A549 (cell line): ENCODE data around the gene PALLD. TPM values are rescaled to one million over a fixed set of nuclear protein-coding genes. Genes with fewer than 3 reads are reported as not detected.

Experiments used
- ATAC-seq, 2 experiments: fragments of 200-7000 bp in 1 of 2; fragments of >200 bp in 1 of 2; cut with Nextera tagmentation in 1 of 2; cut with Tn5 transposase in 1 of 2; 3 replicates each; pipeline versions ENCODE4 v1.8.0 to v1.9.1; 2018 to 2020; ENCODE audit warnings: mild to moderate bottlenecking in 1 of 2, moderate library complexity in 1 of 2
- CTCF ChIA-PET: fragments of 300-600 bp; sonication (Branson Sonifier 250); formaldehyde crosslinking; extraction: SDS; loops from one replicate; lab custom pipeline; 2021; ENCODE audit warnings: antibody characterized with exemption, inconsistent platforms; lab: Yijun Ruan, JAX
- POLR2A ChIA-PET: fragments of 350-600 bp; formaldehyde crosslinking; extraction: SDS; loops from one replicate; lab custom pipeline; 2021; ENCODE audit warnings: antibody characterized with exemption, inconsistent platforms; lab: Yijun Ruan, JAX
- DNase-seq, 2 experiments: peaks; one replicate each; pipeline versions ENCODE4 v3.0.0 to v3.0.0-alpha.2; 2011 to 2016; ENCODE audit warnings: low read depth in 1 of 2, low spot score in 1 of 2
- FAIRE-seq: peaks from 2 replicates; lab custom pipeline; 2011; peaks lifted over from hg19 to GRCh38; lab: Jason Lieb, UNC
- H3K27ac ChIP-seq, 2 experiments: fragments of >200 bp; sonication (Bioruptor Twin); formaldehyde crosslinking; 3 replicates each; pipeline ENCODE4 v1.5.1; 2016 to 2017
- H3K4me1 ChIP-seq: fragments of >200 bp; sonication (Bioruptor Twin); formaldehyde crosslinking; 3 replicates; pipeline ENCODE4 v1.6.1; 2016
- H3K4me2 ChIP-seq: fragments of >200 bp; sonication (Bioruptor Twin); formaldehyde crosslinking; 3 replicates; pipeline ENCODE4 v1.6.1; 2016
- H3K4me3 ChIP-seq: fragments of >200 bp; sonication (Bioruptor Twin); formaldehyde crosslinking; 3 replicates; pipeline ENCODE4 v1.5.1; 2016
- H3K9me3 ChIP-seq: fragments of >200 bp; sonication (Bioruptor Twin); formaldehyde crosslinking; 3 replicates; pipeline ENCODE4 v1.6.1; 2016
- CEBPB ChIP-seq, 2 experiments: fragments of >200 bp in 1 of 2; sonication (Bioruptor Twin) in 1 of 2; formaldehyde crosslinking in 1 of 2; IDR thresholded peaks; 2 replicates each; pipeline ENCODE4 v1.6.1; 2012 to 2016
- CHD4 ChIP-seq: fragments of 200-600 bp; sonication (generic); IDR thresholded peaks from 2 replicates; pipeline ENCODE4 v1.6.1; 2016; ENCODE audit warnings: antibody characterized with exemption, mild to moderate bottlenecking, borderline replicate concordance
- E2F6 ChIP-seq: IDR thresholded peaks from 2 replicates; pipeline ENCODE4 v1.6.1; 2012; ENCODE audit warnings: low read depth, borderline replicate concordance
- EHF ChIP-seq: fragments of 250-450 bp; sonication (Bioruptor Pico); IDR thresholded peaks from 2 replicates; pipeline ENCODE4 v1.5.0; 2020; ENCODE audit warnings: mild to moderate bottlenecking
- FOSL2 ChIP-seq, 2 experiments: fragments of 450-650 bp in 1 of 2; fragments of >200 bp in 1 of 2; sonication (Bioruptor Twin) in 1 of 2; formaldehyde crosslinking; IDR thresholded peaks; 2 replicates each; pipeline versions ENCODE4 v1.5.0 to v1.6.1; 2016 to 2020; ENCODE audit warnings: mild to moderate bottlenecking in 1 of 2, moderate library complexity in 1 of 2
- HOXB13 ChIP-seq: fragments of 250-450 bp; sonication (Bioruptor Pico); IDR thresholded peaks from 2 replicates; pipeline ENCODE4 v1.5.0; 2020; ENCODE audit warnings: low read depth, mild to moderate bottlenecking, moderate library complexity
- JUN ChIP-seq, 2 experiments: fragments of >200 bp; sonication (Bioruptor Twin); formaldehyde crosslinking; IDR thresholded peaks; 2 replicates in 1 of 2; 3 replicates in 1 of 2; pipeline ENCODE4 v1.6.1; 2016 to 2017
- JUNB ChIP-seq: fragments of >200 bp; sonication (Bioruptor Twin); formaldehyde crosslinking; IDR thresholded peaks from 2 replicates; pipeline ENCODE4 v1.6.1; 2016
- KDM1A ChIP-seq: fragments of 200-600 bp; sonication (generic); IDR thresholded peaks from 2 replicates; pipeline ENCODE4 v1.6.1; 2016; ENCODE audit warnings: low read depth, mild to moderate bottlenecking
- MAFK ChIP-seq: fragments of 450-650 bp; IDR thresholded peaks from 2 replicates; pipeline ENCODE4 v1.6.1; 2014; ENCODE audit not compliant: partially characterized antibody
- NPAS2 ChIP-seq: fragments of 250-450 bp; sonication (Bioruptor Pico); IDR thresholded peaks from 2 replicates; pipeline ENCODE4 v1.8.0; 2022; ENCODE audit warnings: mild to moderate bottlenecking, moderate library complexity, borderline replicate concordance
- NR3C1 ChIP-seq: fragments of >200 bp; sonication (Bioruptor Twin); formaldehyde crosslinking; IDR thresholded peaks from 3 replicates; pipeline ENCODE4 v1.6.1; 2017
- RNF2 ChIP-seq: fragments of 200-600 bp; sonication (generic); IDR thresholded peaks from 2 replicates; pipeline ENCODE4 v1.6.1; 2016; ENCODE audit warnings: low read depth, mild to moderate bottlenecking, antibody characterized with exemption, moderate library complexity, borderline replicate concordance
- TP53 ChIP-seq: fragments of 250-450 bp; sonication (Bioruptor Pico); IDR thresholded peaks from 2 replicates; pipeline ENCODE4 v1.5.0; 2021; ENCODE audit warnings: mild to moderate bottlenecking, moderate library complexity
- ZC3H11A ChIP-seq: fragments of 450-650 bp; IDR thresholded peaks from 2 replicates; pipeline ENCODE4 v1.6.1; 2014; ENCODE audit warnings: antibody characterized with exemption, mild to moderate bottlenecking
- ZFP36 ChIP-seq: fragments of 450-650 bp; IDR thresholded peaks from 2 replicates; pipeline ENCODE4 v1.6.1; 2014; ENCODE audit warnings: borderline replicate concordance; ENCODE audit not compliant: partially characterized antibody
- WGBS: methylation state at CpG from one replicate; pipeline ENCODE4 v1.1.6; 2017; ENCODE audit errors: missing lambda C conversion rate; 5-methylcytosine and 5-hydroxymethylcytosine counted together
- polyA plus RNA-seq, 4 experiments: library from polyadenylated mRNA; depleted of rRNA in 3 of 4; stranded (reverse); fragments of >200 nt; fragmentation: RNase III in 1 of 4; extraction: RNeasy Plus Mini Kit Qiagen cat#74134 plus additional on column Dnase treatment in 1 of 4; gene quantifications; 2 replicates in 3 of 4; 3 replicates in 1 of 4; pipeline ENCODE4 v1.2.3, GENCODE V29; 2011 to 2017
- TF ChIP-seq, protein P1 (sequence below): IDR thresholded peaks from 2 replicates; pipeline ENCODE4 v1.6.1; 2012
- TF ChIP-seq, protein P2 (sequence below): fragments of >200 bp; sonication (Bioruptor Twin); formaldehyde crosslinking; IDR thresholded peaks from 3 replicates; pipeline ENCODE4 v1.5.1; 2016

Gene PALLD
- polyA plus RNA-seq, 2 of the 4 experiments (the other 2 are of a cell fraction) = 88.8 to 113 TPM

DNA sequence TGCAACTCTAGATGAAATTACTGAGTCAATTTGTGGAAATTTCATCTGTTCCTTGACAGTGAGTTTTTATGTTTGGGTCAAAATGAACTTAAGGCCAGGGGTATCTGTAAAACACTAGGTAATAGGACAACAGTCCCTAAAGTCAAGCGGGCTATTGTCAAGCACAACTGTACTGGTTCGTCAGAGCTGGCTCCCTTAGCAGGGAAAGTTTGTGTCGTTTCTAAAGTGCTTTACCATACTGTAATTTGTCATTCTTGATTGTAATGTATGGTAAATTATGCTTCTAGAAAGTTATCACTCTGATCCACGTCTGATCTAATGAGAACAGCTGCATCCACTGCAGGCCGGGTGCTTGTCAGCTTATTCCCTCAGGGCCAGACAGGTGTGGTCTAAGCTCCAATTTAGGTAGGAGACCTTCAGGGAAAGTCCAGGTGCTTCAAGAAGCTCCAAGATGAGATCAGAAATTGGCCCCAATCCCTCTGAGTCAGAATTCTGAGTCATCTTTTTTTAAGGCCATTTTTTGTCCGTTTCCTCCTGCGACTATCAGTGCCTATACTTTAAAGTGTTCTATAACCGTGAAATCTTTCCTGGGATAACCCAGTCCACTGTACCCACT is 92.2 kb downstream of the PALLD start:
- H3K9me3 ChIP-seq = no peaks in the 10 kb centered on the region
- no peak; a peak in 1 of 6 replicates for ATAC-seq
- peak overlapping the region; percentile 79 for H3K4me2 ChIP-seq
- CTCF ChIA-PET = interaction anchor here (0.6 to 5.8 kb wide), 6 partner anchors 12 to 242 kb away, joined by 3 to 88 read pairs (median 3); no protein-coding TSS in a partner anchor
- H3K4me3 ChIP-seq = no peak overlapping the region
- DNase-seq = peak; percentile 46 to 74
- H3K27ac ChIP-seq = peak overlapping the region; percentile 86 to 88
- TF ChIP-seq NR3C1 (no peak), JUNB (peak; percentile 73), KDM1A (no peak), ZFP36 (no peak), NPAS2 (CRISPR knock-in tag) (no peak), EHF (CRISPR knock-in tag) (no peak), CEBPB (IDR thresholded peaks at IDR 0.05) (no peak), JUN (IDR thresholded peaks at IDR 0.05) (peak in 1 of 2 experiments; percentile 33; a peak in 1 of 5 replicates), ZC3H11A (no peak), HOXB13 (CRISPR knock-in tag) (no peak), FOSL2 (IDR thresholded peaks at IDR 0.05) (peak; percentile 86), FOSL2 (CRISPR knock-in tag; IDR thresholded peaks at IDR 0.05) (peak; percentile 90), RNF2 (no peak)
- TF ChIP-seq, protein P1, sequence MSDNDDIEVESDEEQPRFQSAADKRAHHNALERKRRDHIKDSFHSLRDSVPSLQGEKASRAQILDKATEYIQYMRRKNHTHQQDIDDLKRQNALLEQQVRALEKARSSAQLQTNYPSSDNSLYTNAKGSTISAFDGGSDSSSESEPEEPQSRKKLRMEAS = peak; percentile 34; the same call in 1 of the 2 replicates
- TF ChIP-seq, all 56 proteins: peak for 4
- POLR2A ChIA-PET = no interaction called here
- peaks cover 76% of the 10 kb centered on the region for H3K4me1 ChIP-seq
- FAIRE-seq = no peak
- 6% methylated on average over 8 of the region's 8 CpGs for WGBS

DNA sequence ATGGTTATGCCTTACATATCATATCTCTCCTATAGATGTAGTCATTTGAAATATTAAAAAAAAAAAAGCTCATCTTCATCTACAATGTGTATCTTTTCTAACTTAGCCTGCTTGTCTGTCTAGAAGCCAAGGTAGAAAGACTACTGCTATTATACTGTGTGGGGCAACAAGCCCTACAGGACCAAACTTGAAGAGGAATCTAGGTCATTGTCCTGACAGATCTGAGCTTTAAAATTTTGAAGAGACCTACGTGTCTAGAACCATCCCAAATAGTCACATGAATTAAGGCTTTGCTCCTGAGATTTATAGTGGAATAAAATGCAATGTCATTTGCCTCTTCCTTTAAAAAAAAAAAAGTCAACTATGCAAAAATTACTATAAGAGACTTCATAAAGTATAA is 95.8 kb downstream of the PALLD start:
- FAIRE-seq (no peak), ATAC-seq (no peak), DNase-seq (no peak)
- 71% methylated on average over 1 of the region's 1 CpG for WGBS
- TF ChIP-seq CHD4 (no peak), MAFK (peak; percentile 41)
- H3K4me1 ChIP-seq = peaks cover 41% of the 10 kb centered on the region
- H3K27ac ChIP-seq = peak overlapping the region; percentile 39 to 43; a peak in 3 of 6 replicates
- H3K4me2 ChIP-seq = peak overlapping the region; percentile 48; the same call in 1 of the 3 replicates
- no peak overlapping the region for H3K4me3 ChIP-seq
- CTCF ChIA-PET = no interaction called here
- POLR2A ChIA-PET = interaction anchor here (0.6 kb wide), 1 partner anchor 417 kb away, joined by 4 read pairs; the partner anchor contains the start of gene CBR4
- no peaks in the 10 kb centered on the region for H3K9me3 ChIP-seq

GRCh38 chr4:168593399-168593798 is 96.5 kb downstream of the PALLD start:
- no peak for TF ChIP-seq NPAS2 (CRISPR knock-in tag)
- TF ChIP-seq E2F6 = peak; percentile 67; the same call in 1 of the 2 replicates
- no peak for ATAC-seq
- FAIRE-seq = no peak
- H3K4me3 ChIP-seq = no peak overlapping the region
- DNase-seq = no peak
- ChIA-PET POLR2A (no interaction called here), CTCF (interaction anchor here (0.6 to 1.0 kb wide), 3 partner anchors 8 to 31 kb away, joined by 3 to 5 read pairs (median 3); no protein-coding TSS in a partner anchor)
- H3K4me2 ChIP-seq = peak overlapping the region; percentile 48
- H3K4me1 ChIP-seq = peaks cover 39% of the 10 kb centered on the region
- WGBS = 13% methylated on average over 4 of the region's 4 CpGs
- H3K9me3 ChIP-seq = no peaks in the 10 kb centered on the region
- peak overlapping the region; percentile 43 to 63; a peak in 5 of 6 replicates for H3K27ac ChIP-seq

DNA sequence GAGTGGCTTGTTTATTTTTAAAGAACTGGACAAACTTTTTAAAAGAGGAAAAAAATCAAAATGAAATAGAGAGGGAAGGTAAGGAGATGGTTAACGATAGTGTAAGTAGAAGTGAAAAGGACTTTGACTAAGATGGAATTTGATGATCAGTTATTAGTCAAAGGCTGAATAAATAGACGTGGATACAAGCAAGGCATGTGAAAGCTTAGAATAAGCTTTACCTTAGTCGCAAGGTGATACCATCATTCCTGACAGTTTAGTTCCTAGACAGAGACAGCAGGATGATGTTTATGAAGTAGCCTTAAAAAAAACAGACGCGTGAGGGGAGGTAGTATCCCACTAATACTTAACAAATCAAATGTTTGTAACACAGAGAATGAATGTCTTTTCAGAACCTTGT is 97.3 kb downstream of the PALLD start:
- FAIRE-seq = no peak

More for the DNA sequence above, 97.3 kb downstream of the PALLD start:
- no peaks in the 10 kb centered on the region for H3K9me3 ChIP-seq
- TF ChIP-seq TP53 (CRISPR knock-in tag) = no peak
- TF ChIP-seq, protein P2, sequence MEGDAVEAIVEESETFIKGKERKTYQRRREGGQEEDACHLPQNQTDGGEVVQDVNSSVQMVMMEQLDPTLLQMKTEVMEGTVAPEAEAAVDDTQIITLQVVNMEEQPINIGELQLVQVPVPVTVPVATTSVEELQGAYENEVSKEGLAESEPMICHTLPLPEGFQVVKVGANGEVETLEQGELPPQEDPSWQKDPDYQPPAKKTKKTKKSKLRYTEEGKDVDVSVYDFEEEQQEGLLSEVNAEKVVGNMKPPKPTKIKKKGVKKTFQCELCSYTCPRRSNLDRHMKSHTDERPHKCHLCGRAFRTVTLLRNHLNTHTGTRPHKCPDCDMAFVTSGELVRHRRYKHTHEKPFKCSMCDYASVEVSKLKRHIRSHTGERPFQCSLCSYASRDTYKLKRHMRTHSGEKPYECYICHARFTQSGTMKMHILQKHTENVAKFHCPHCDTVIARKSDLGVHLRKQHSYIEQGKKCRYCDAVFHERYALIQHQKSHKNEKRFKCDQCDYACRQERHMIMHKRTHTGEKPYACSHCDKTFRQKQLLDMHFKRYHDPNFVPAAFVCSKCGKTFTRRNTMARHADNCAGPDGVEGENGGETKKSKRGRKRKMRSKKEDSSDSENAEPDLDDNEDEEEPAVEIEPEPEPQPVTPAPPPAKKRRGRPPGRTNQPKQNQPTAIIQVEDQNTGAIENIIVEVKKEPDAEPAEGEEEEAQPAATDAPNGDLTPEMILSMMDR = no peak
- H3K4me3 ChIP-seq = no peak overlapping the region
- ATAC-seq = no peak
- H3K4me1 ChIP-seq = peaks cover 35% of the 10 kb centered on the region
- DNase-seq = no peak
- H3K4me2 ChIP-seq = no peak overlapping the region; the same call in 2 of the 3 replicates
- POLR2A ChIA-PET = no interaction called here
- WGBS = 60% methylated on average over 5 of the region's 5 CpGs
- CTCF ChIA-PET = interaction anchor here (0.7 to 1.2 kb wide), 3 partner anchors 9 to 54 kb away, joined by 3 to 5 read pairs (median 3); no protein-coding TSS in a partner anchor
- no peak overlapping the region for H3K27ac ChIP-seq
